Measurements from ENCODE around the gene MPO.

DNA sequence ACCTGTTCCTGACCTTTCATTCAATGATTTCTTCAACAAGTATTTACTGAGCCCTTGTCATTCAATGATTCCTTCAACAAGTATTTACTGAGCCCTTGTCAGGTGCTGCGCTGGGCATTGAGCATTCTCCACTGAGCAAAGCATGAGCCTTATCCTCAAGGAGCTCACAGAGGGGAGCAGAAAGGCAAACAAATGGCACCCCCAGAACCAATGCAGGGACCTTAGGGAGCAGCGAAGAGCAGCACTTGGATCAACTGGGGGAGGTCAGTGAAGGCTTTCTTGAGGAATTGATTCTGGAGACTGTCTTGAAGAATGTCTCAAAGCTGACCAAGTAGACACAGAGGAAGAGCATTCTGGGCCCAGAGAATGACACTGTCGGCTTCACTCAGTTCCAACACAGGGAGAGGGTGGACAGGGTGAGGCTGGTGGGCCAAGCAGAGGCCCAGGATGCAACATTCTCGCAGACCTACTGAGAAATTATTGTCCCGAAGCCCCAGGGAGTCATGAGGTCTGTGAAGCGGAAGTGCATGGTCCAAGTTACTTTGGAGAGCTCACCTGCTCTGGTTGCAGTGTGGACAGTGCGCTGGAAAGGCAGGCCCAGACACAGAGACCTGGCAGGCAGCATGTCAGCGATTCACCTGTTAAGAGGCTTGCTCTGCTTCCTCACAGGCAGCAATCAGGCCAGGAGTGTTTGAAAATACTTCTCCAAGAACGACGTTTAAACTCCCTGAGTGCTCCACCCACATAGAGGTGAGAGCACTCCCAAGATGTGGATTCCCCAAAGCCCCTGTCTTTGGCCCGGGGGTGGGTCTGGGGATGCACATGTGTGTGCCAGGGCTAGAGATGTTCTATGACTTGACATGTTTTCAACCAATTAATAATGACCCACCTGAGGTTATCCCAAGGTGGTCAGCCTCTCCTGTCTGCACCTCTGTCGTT is 3.2 kb upstream of the MPO start:
- no peak for TF ChIP-seq ARNTL (CRISPR knock-in tag; IDR thresholded peaks at IDR 0.05; ENCODE audit: borderline replicate concordance, low read depth)
- TF ChIP-seq, protein P1, sequence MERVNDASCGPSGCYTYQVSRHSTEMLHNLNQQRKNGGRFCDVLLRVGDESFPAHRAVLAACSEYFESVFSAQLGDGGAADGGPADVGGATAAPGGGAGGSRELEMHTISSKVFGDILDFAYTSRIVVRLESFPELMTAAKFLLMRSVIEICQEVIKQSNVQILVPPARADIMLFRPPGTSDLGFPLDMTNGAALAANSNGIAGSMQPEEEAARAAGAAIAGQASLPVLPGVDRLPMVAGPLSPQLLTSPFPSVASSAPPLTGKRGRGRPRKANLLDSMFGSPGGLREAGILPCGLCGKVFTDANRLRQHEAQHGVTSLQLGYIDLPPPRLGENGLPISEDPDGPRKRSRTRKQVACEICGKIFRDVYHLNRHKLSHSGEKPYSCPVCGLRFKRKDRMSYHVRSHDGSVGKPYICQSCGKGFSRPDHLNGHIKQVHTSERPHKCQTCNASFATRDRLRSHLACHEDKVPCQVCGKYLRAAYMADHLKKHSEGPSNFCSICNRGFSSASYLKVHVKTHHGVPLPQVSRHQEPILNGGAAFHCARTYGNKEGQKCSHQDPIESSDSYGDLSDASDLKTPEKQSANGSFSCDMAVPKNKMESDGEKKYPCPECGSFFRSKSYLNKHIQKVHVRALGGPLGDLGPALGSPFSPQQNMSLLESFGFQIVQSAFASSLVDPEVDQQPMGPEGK (CRISPR knock-in tag; IDR thresholded peaks at IDR 0.05; ENCODE audit: borderline replicate concordance), result no peak
- TF ChIP-seq GLIS3 (CRISPR knock-in tag; IDR thresholded peaks at IDR 0.05), result no peak
- no peak for TF ChIP-seq OSR1 (CRISPR knock-in tag; IDR thresholded peaks at IDR 0.05)
- no peak for TF ChIP-seq ZNF70 (CRISPR knock-in tag; IDR thresholded peaks at IDR 0.05)
- no peak for TF ChIP-seq ZFP30 (CRISPR knock-in tag; IDR thresholded peaks at IDR 0.05)
- no peak for TF ChIP-seq CREB5 (CRISPR knock-in tag; IDR thresholded peaks at IDR 0.05; ENCODE audit: low read depth)
- TF ChIP-seq, protein P2, sequence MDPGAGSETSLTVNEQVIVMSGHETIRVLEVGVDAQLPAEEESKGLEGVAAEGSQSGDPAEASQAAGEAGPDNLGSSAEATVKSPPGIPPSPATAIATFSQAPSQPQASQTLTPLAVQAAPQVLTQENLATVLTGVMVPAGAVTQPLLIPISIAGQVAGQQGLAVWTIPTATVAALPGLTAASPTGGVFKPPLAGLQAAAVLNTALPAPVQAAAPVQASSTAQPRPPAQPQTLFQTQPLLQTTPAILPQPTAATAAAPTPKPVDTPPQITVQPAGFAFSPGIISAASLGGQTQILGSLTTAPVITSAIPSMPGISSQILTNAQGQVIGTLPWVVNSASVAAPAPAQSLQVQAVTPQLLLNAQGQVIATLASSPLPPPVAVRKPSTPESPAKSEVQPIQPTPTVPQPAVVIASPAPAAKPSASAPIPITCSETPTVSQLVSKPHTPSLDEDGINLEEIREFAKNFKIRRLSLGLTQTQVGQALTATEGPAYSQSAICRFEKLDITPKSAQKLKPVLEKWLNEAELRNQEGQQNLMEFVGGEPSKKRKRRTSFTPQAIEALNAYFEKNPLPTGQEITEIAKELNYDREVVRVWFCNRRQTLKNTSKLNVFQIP (CRISPR knock-in tag; IDR thresholded peaks at IDR 0.05; ENCODE audit: borderline replicate concordance, low read depth), result no peak
- no peak for TF ChIP-seq RARB (CRISPR knock-in tag; IDR thresholded peaks at IDR 0.05)
- TF ChIP-seq ISL1 (CRISPR knock-in tag; IDR thresholded peaks at IDR 0.05), result no peak

Measured in SK-N-SH treated with all-trans-retinoic acid at 6 μM for 48 hours (cell line).